SHP77 (cell line): ENCODE measurements around the gene SRP68.
"Not testable (repeated sequence)": the region's sequence is repeated elsewhere in the genome, so short reads cannot be mapped to it uniquely, and the experiment has no call there.

Experiments used
- DNase-seq, 2 experiments: peaks; one replicate each; lab custom pipeline; 2025; lab: John Stamatoyannopoulos, UW

Gene SRP68

DNA sequence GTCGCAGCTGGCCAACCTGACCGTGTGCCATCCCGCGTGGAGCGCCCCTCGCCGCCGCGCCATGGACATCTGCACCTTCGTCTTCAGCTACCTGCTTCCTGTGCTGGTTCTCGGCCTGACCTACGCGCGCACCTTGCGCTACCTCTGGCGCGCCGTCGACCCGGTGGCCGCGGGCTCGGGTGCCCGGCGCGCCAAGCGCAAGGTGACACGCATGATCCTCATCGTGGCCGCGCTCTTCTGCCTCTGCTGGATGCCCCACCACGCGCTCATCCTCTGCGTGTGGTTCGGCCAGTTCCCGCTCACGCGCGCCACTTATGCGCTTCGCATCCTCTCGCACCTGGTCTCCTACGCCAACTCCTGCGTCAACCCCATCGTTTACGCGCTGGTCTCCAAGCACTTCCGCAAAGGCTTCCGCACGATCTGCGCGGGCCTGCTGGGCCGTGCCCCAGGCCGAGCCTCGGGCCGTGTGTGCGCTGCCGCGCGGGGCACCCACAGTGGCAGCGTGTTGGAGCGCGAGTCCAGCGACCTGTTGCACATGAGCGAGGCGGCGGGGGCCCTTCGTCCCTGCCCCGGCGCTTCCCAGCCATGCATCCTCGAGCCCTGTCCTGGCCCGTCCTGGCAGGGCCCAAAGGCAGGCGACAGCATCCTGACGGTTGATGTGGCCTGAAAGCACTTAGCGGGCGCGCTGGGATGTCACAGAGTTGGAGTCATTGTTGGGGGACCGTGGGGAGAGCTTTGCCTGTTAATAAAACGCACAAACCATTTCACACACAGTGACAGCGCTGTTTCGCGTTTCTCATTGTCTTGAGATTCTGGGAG is 4.7 kb upstream of the SRP68 start:
- no peak for DNase-seq

DNA sequence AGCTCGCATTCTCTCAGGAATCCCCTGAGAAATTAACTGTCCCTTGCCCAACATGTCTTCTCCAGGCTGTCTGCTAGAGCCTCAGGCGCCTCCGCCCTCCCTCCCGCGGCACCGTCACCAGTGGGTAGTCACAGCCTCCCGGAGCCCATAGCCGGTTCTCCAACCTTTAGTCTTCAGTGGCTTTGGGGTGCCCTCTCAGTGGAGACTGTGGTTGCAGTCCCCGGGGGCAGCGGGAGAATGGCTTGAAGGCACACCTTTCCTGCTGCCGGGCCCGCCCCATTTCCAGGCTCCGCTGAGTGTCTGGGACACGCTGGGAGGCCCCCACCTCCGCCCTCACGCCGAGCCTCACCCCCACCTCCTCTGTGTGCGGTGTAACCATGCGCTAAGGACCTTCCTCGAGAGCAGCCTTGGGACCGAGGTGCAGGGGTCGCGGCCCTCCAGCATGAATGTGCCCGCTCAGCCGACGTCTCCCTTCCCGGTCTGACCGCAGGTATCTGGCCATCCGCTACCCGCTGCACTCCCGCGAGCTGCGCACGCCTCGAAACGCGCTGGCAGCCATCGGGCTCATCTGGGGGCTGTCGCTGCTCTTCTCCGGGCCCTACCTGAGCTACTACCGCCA is 3.9 kb upstream of the SRP68 start:
- DNase-seq, result no peak

DNA sequence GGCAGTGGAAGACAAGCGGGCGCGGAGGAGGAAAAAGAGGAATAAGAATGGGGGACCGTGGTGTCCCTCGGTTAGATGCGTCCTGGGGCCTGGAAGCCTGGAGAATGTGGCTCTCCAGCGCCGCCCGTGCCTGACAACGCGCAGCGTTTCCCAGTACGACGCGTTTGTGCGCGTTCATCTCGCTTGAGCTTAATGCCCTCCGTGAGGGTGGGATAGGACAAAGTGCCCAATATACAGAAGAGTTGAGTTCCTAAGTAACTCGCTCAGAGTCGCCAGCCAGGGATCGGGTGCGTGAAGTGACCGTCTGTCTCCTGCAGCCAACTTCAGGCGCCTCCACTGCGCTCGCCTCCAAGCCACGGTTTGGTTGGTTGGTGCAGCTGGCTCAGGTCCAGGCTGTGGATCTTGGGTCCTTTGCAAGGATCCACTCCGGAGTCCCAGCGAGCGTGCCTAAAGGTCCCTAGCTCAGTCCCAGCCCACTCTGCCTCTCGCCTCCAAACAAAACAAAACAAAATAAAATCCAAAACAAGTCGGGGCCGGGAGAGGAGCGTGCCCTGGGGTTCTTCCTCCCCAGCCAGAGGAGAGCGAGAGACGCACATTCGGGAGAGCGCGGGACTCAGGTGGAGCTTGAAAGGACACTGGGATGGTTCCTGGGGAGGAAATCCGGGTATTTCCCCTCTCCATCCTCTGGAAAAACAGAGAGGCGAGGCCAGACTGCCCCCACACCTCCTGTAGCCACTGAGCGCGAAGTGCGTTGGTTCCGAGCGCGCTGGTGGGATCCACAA is 3.2 kb upstream of the SRP68 start:
- no peak for DNase-seq

DNA sequence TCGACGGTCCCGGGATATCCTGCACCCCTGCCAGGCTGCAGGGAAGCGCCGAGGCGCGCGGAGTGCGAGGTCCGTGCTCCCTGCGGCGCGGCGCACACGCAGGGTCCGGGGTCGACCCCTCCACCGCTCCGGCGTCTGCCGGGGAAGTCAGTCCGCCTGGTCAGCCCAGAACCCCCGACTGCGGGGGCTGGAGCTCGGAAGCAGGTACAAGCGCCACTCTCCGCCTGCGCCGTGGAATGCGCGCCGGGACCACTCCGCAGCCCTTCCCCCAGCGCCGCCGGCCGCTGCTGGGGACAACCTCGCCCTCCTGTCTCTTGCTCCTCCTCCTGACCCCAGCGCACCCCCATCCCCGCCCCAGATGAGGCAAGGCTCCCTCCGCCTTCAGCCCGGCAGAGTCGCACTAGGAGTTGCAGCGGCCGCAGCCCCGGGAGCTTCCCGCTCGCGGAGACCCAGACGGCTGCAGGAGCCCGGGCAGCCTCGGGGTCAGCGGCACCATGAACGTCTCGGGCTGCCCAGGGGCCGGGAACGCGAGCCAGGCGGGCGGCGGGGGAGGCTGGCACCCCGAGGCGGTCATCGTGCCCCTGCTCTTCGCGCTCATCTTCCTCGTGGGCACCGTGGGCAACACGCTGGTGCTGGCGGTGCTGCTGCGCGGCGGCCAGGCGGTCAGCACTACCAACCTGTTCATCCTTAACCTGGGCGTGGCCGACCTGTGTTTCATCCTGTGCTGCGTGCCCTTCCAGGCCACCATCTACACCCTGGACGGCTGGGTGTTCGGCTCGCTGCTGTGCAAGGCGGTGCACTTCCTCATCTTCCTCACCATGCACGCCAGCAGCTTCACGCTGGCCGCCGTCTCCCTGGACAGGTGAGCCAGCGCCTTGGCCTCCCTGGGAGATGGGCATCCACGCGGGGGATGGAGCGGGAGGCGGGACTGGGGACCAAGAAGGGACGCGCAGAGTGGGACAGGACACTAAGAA is 2.4 kb upstream of the SRP68 start, which contains the start of gene GALR2:
Gene GALR2 (plus strand): TSS at position 392 of the 974 bp plus-strand sequence. CDS start 103 bp downstream, at position 495.
- no peak for DNase-seq

DNA sequence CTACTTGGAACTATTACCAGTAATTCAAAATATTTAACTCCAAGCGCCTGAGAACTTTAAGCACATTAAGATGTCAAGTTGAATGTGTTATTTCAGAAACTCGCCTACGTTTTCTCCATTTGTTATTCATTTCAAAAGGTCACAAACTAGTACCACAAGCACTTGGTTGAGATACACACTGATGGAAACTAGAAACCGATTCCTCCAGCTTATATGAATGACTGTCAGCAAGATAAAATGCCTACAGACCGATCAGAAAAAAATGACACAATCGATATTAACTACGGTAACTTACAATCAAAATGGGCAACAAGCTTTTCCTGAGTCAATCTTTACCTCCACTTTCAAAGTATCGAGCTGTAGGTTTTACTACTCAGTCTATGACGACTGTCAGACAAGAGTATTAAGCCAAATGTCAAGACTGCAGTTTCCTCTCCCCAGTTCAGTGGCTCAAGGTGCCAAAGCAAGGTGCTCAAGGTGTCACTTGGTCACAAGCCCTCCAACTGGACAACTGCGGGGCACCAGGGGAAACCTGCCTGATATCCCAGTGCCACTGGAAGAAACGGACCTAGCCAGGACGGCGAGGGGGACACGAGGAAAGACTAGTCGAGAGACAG is 678 bp downstream of the SRP68 start:
- DNase-seq, result no peak

DNA sequence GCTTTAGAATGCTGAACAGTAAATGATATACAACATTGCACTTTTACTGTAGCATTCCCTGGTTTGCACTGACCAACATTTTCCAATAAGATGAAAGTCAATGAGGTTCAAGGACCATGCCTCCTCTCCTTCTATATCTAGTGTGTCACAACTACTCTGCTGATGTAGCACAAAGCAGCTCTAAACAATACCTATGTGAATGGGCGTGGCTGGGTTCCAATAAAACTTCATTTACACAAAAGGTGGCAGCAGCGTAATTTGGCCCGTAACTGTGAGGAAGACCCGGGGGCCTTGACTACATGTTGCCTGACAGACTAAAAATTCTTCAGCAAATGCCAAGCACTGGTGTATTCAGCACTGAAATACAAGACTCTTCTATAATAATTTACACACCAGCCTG is 6.5 kb downstream of the SRP68 start:
- DNase-seq, result no peak

DNA sequence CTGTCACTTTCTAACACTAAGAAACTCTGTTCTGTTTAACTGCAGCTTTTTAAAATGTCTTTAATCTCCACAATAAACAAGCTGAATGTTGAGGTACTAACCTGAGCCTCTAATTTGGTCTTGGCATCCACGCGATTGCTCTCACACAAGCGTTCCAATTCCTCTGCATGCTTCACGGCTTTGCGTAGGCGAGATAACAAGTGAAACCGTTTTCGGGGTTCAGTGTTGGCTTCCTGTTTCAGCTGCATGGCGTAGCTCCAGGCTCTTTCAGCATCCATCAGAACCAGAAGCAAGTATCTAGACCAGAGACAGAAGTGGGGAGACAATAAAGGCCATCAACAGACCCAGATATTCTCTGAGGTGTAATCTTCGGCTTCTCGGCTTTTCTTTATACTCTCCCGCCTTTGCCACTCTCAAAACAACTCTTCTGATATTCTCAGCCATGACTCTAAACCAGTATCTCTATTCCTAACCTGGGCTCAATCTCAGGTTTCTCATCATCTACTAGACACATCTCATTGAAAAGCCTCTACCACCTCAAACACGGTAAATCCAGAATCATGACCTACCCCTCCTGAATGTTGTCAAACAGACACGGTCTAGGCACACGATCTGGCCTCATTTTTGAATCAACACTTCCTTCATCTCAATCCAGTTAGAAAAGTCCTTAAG is 8.3 kb downstream of the SRP68 start:
- no peak for DNase-seq

DNA sequence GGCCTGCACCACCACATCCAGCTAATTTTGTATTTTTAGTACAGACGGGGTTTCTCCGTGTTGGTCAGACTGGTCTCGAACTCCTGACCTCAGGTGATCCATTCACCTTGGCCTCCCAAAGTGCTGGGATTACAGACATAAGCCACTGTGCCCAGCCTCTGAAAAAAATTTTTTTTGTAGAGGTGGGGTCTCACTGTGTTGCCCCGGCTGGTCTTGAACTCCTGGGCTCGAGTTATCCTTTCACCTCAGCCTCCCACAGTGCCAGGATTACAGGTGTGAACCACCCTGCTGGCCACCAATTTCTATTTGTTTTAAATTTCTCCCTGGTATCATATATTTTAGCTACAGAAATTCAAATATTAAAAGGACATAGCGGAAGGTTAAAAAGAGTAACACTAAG is 14.1 kb downstream of the SRP68 start:
- DNase-seq, result not testable (repeated sequence)

DNA sequence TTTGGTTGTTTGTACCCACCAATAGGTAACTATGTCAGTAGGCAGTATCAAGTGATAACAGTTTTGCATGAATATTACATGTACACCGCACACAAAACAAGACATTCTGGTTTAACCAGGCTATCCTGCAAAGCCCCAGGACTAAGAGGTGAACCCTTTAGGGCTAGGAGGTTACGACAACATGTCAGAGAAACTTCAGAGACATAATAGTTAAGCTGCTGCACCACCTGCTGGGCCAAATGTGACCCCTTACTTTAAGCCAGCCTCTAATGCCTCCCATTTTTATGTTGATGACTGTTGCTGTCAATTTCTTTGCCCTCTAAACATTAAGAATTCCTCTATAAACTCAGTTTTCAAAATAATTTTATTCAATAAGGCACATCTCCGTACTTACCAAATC is 15.4 kb downstream of the SRP68 start:
- no peak for DNase-seq

DNA sequence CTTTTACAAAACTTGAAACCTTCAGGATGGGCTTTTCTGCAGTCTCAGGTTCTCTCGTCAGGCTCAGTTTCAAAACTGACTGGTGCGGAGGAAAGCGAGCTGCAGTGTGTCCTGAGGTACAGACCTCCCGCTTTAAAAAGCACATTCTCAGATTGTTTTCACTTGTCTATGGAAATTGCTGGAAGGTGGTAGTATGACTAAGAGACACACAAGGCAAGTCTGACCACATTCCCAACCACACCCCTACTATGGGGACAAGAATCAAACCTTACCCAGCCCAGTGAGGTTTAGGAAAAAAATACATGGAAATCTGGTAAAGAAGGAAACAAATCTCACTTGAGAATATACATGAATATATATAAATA is 18.2 kb downstream of the SRP68 start:
- DNase-seq, result no peak

DNA sequence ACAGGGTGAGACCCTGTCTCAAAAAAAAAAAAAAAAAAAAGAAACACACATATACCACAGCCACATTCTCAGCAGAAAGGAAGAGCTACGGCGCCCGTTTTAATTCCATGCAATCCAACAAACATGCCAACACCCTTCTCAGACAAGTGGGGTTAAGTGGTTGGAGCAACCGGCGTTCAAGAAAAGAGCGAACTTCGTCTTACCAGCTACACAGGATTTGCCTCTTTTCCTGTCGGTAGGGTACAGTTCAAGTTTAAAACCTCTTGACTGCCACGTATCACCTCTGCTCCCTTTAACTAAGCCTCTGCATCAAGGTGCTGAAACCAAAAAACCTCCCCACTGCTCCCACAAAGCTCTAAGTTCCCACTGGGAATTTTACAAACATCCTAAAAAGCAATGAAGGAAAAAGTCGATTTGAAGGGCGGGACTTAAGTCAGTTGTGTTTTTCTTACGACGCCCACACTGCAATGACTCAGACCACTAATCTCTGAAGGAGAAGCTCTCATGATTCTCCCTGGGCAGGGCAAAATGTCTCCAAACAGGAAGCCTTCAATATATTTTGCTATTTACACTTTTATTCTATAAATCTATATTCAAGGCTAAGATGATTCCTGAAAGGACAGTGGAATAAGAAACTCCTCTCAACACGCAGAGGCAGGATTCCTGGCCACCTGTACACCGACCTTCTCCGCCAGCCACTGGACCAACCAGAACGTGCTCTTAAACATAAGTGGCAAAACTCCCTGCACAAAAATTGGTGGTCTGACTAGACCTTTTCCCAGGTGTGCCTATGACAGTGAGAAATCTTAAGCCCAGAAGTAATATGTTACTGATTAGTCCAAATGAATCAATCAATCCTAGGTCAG is 18.8 kb downstream of the SRP68 start:
- DNase-seq, result no peak

DNA sequence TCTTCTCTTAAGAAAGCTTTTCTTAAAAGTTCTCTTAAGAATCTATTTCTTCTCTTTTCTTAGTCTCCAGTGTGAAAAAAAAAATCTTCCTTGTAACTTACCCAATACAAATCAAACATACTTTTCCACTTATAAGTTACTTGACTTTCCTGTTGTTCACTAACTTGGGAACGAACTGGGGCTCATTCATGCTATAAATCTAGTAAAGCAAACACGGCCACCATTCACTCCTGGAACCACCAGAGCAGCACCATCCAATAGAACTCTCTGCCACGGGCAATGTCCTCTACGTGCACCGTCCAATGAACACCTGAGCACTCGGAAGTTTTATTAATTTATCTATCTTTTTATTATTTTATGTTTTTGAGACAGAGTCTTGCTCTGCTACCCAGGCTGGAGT is 20.8 kb downstream of the SRP68 start:
- no peak for DNase-seq

DNA sequence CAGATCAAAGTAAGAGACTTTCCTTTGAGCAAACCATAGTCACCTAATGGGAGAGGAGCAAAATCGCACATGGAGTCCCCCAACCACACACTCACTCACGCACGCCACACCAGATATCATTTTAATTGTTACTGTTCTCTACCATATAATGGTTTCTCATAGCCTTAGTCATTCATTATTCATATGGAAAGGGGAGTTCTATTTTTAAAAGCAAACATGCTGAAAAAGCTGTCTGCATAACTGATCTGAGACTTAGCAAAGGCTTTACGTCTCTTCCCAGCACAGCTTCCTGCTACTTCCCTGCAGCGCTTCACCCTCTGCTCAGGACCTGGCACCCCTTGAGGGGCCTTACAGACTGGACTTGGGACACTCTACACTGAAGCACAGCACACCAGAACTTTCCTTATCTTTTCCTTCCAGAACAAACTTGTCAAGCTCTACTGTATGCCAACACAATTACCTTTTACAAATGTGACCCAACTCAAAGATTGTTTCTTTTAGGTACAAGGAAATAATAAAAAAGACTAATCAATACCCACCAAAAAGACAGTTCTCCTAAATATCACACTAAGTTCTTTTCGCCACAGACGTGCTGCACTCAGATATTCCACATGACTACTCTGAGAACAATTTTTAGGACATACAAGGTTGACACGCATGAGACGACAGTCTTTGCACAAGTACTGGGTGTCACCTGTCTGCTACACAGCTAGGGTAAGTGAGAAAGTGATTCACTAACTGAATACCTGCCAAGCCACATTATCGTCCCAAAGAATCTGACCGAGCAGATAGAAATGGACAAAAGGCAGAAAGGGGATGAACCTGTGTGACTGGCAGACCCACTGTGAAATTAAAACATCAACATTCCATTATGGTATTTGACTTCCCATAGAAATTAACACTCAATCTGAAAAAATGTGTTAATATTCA is 21.5 kb downstream of the SRP68 start:
- DNase-seq, result no peak

DNA sequence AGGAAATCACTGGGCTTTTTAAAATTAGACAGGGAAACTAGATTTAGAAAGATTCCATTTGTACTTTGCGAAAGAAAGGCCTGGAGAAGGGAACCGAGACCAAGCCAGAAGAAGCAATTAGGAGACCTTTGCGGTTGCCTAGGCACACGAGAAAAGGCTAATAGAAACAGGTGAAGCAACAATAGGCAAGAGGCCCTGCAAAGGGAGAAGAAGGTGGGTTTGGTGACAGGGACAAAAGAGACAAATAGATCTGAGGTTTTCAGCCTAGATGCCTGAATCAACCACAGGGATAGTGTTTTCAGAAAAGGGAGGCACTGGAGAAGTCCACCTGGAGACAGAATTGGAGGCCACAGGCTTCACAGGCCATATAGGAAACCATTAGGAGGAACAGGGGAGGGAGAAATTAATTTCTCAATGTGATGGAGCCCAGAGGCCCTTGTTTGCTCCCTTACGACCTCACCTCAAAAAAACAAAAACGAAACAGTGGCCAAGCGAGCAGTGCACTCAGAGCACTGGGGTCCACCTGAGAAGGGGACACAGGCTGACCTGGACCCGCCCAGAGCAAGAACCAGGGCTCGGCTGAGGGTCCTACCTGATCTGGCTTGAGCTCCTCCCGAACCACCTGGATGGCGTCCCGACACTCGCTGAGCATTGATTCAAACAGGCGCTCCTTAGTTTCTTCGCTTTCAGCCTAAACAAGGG is 22.3 kb downstream of the SRP68 start:
- no peak for DNase-seq

DNA sequence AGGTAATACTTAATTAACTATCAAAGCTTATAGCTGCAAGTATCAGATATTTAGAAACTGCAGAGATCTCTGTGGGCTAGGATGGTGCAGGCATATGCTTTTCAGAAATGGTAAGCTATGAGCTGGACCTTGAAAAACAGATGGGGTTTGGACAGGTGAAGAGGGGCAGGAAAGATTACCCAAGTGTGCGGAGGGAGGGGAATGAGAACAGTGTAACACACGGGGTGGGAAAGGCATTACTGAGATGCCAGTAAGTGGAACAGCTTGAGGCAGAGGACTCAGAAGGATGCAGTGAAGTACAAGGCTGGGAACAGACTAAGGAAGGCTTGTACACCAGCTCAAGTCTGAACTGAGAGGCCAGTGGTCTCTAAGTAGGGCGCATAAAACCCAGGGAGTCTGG is 23.1 kb downstream of the SRP68 start:
- DNase-seq, result no peak

DNA sequence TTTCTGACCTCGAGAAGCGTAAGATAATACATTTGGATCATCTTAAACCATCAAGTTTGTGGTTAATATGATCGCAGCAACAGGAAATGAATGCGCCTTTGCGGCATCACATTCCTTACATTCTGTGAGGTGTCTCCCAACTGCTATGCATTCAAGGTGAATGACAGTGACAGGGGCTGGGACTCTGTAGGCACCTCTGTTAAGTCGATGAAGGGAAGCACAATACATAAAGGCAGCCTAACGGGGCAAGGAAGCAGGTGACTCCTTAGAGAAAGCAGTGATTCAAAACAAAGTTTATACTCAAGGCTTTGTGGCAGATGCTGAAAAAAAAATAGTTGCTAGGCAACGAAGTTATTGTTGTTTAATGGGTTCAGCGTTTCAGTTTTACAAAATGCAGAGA is 23.6 kb downstream of the SRP68 start:
- DNase-seq, result no peak

DNA sequence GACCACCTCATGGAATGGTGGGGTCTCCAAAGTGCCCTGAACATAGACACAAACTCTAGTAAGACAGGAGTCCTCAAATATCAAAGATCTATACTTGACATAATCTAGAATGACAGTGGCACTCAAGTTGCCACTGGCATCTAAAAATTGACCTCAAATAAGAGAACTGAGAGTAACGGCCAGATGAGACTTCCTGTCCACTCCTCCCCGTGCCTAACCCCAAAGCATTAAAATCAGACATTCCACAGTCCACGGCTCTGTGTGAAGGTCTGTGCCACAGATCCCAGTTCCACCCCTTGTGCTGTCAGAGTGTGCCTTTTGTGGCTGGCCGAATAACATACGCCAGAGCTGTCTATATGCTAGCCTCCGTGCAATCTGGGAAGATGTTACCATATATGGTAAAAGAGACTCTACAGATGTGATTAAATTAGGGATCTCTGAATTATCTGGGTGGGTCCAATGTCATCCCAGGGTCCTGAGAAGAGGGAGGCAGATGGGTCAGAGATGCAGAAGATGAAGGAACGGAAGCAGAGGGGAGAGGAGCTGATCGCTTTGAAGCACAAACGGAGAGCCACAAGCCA is 24.2 kb downstream of the SRP68 start:
- no peak for DNase-seq

DNA sequence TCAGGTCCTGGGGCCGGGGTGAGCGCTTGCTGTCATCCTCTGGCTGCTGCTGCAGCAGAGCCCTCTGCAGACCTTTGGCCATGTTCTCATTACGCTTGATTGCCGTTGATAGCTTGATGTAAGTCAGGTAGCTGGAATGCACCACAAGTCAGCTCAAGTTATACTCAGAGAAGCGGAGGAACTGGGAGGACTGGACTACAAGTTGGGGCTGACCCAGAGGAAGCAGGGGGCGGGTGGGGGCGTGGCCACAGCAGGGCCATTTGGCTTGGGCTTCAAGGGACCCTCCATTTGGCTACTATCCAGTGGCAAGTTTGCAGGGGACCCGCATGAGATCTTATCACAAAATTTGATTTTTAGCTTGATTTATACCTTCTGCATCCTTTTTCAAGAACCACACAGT is 26.3 kb downstream of the SRP68 start:
- DNase-seq, result no peak
